ENCODE data around the gene ZNF362. TPM values are rescaled to one million over a fixed set of nuclear protein-coding genes. Genes with fewer than 3 reads are reported as not detected.

Gene ZNF362
- total and polyA plus RNA-seq, 2 of the 13 experiments (the other 11 are each of a cell fraction or from before 2014, with no cell fraction given) = 8.3 to 14.2 TPM

- TF ChIP-seq, protein P1, sequence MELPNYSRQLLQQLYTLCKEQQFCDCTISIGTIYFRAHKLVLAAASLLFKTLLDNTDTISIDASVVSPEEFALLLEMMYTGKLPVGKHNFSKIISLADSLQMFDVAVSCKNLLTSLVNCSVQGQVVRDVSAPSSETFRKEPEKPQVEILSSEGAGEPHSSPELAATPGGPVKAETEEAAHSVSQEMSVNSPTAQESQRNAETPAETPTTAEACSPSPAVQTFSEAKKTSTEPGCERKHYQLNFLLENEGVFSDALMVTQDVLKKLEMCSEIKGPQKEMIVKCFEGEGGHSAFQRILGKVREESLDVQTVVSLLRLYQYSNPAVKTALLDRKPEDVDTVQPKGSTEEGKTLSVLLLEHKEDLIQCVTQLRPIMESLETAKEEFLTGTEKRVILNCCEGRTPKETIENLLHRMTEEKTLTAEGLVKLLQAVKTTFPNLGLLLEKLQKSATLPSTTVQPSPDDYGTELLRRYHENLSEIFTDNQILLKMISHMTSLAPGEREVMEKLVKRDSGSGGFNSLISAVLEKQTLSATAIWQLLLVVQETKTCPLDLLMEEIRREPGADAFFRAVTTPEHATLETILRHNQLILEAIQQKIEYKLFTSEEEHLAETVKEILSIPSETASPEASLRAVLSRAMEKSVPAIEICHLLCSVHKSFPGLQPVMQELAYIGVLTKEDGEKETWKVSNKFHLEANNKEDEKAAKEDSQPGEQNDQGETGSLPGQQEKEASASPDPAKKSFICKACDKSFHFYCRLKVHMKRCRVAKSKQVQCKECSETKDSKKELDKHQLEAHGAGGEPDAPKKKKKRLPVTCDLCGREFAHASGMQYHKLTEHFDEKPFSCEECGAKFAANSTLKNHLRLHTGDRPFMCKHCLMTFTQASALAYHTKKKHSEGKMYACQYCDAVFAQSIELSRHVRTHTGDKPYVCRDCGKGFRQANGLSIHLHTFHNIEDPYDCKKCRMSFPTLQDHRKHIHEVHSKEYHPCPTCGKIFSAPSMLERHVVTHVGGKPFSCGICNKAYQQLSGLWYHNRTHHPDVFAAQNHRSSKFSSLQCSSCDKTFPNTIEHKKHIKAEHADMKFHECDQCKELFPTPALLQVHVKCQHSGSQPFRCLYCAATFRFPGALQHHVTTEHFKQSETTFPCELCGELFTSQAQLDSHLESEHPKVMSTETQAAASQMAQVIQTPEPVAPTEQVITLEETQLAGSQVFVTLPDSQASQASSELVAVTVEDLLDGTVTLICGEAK (IDR thresholded peaks at IDR 0.05) = no peak
- TF ChIP-seq, protein P1 (CRISPR knock-in tag; IDR thresholded peaks at IDR 0.05) = no peak
- peak; percentile 95 for TF ChIP-seq HNF4A (CRISPR knock-in tag; IDR thresholded peaks at IDR 0.05)
- TF ChIP-seq NAIF1 (CRISPR knock-in tag; IDR thresholded peaks at IDR 0.05; ENCODE audit: borderline replicate concordance) = no peak
- TF ChIP-seq ELF3 (CRISPR knock-in tag; IDR thresholded peaks at IDR 0.05) = peak; percentile 71
- TF ChIP-seq KMT2B (CRISPR knock-in tag; IDR thresholded peaks at IDR 0.05) = peak; percentile 44; the same call in 1 of the 2 replicates
- no peak for TF ChIP-seq AFF4 (CRISPR knock-in tag; IDR thresholded peaks at IDR 0.05)
- no peak for TF ChIP-seq FIP1L1 (IDR thresholded peaks at IDR 0.05; ENCODE audit: borderline replicate concordance, insufficient read depth, low read depth, low read length)
- TF ChIP-seq ZNF589 (CRISPR knock-in tag; conservative IDR thresholded peaks at IDR 0.05) = no peak
Observed at GRCh38 chr1:33258788-33259274, 2.5 kb downstream of the ZNF362 start (continued).

All from HepG2 (cell line).